ENCODE measurements around the gene SOX21. TPM values are rescaled to one million over a fixed set of nuclear protein-coding genes. Genes with fewer than 3 reads are reported as not detected.
A peak's percentile ranks its signal among the peaks of the same experiment; 100 is the strongest.

SOX21 gene
- total RNA-seq, 5 donors from 2014 or later (not counting 1 experiment from before 2014, with no cell fraction given) = not detected

DNA sequence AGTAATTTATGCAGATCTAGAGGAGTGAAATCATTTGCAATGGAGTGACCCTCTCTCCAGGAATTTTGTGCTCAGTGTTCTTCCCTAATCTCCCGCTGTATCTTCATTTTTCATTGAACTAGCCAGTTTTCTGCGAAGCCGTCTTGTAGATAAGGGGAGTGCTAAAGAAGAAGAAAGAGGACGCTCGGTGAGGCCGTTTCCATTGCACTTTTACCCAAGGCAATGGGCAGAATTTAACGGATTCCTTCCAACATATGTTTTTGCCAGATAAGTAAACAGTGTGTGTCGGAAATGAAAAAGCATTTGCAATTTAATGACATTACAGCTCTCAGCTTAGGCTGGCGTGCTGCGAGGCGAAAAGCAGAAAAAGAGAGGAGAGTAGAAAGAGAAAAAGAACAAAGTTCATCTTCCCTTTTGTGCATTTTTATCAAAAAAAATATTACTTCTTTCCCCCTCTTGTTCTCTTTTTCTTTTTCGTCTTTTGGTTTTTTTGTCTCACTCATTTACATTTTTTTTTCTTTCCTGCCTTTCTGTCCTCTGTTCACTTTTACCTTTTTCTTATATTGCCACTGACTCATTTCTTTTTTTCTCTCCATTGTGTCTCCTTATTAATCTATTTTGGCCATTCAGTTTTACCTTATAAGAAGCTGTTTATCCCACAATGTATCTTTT is 49.9 kb downstream of the SOX21 start:
- H3K36me3 ChIP-seq (ENCODE audit: control insufficient read depth in 2 of 2, extremely low read depth in 1 of 2, insufficient read depth in 1 of 2, low read length in 1 of 2) = no peaks in the 10 kb centered on the region
- peaks cover 0 to 2% of the 10 kb centered on the region in 2 experiments for H3K4me1 ChIP-seq (ENCODE audit: control insufficient read depth in 1 of 2, extremely low read depth in 1 of 2, insufficient read depth in 2 of 2, low read length in 2 of 2)
- ChIA-PET CTCF (interaction anchor here in 1 of 2 donors (0.7 kb wide), 1 partner anchor 742 kb away, joined by 3 read pairs; no protein-coding TSS in a partner anchor), POLR2A (no interaction called here)
- no peak for DNase-seq
- Mint-ChIP-seq H3K4me3 (no peak overlapping the region), H3K36me3 (no peaks in the 10 kb centered on the region), H3K4me1 (peaks cover 7 to 10% (median 9%) of the 10 kb centered on the region in 3 donors), H3K9me3 (no peaks in the 10 kb centered on the region), H3K27ac (peak overlapping the region in 1 of 2 donors; percentile 9), H3K27me3 (peaks cover 19 to 35% of the 10 kb centered on the region in 2 donors)
- no peaks in the 10 kb centered on the region for H3K9me3 ChIP-seq
- H3K27me3 ChIP-seq (replicated peaks in 1 of 2; ENCODE audit: control insufficient read depth in 2 of 2, extremely low read depth in 1 of 2, insufficient read depth in 2 of 2, low read length in 1 of 2) = peaks cover 0 to 2% of the 10 kb centered on the region in 2 experiments
- no peak overlapping the region for H3K4me3 ChIP-seq (ENCODE audit: control insufficient read depth in 1 of 2, extremely low read depth in 1 of 2, low read length in 1 of 2)
- WGBS (ENCODE audit: insufficient coverage) = 57% methylated on average over 6 of the region's 12 CpGs
- ATAC-seq (replicated peaks in 1 of 4) = no peak
- H3K27ac ChIP-seq (ENCODE audit: low read length) = no peak overlapping the region

DNA sequence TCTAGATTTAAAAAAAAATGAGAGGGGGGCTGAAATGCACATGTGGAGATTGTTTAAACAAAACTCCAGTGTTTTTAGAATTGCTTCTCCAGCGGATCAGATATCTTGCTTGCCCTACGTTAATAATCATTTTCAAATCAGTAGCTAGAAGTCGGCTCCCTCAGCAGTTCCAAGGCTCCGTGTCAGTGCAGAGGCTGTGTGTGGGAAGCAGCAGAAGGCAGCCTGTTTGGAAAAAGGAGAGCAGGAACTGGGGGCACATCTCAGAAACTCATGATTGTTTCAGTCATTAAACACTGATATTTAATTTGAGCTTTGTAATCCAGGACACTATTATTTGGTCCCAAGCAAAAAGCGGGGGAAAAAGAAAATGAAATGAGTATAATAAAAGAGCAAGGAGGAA is 50.9 kb downstream of the SOX21 start:
- Mint-ChIP-seq H3K9me3 (no peaks in the 10 kb centered on the region), H3K27me3 (peaks cover 19 to 27% of the 10 kb centered on the region in 2 donors), H3K36me3 (no peaks in the 10 kb centered on the region), H3K4me1 (peaks cover 4 to 5% (median 4%) of the 10 kb centered on the region in 3 donors), H3K27ac (no peak overlapping the region), H3K4me3 (no peak overlapping the region)
- 100% methylated on average over 1 of the region's 5 CpGs for WGBS (ENCODE audit: insufficient coverage)
- ChIA-PET POLR2A (no interaction called here), CTCF (interaction anchor here in 1 of 2 donors (0.6 to 1.2 kb wide), 2 partner anchors 13 to 177 kb away, joined by 3 read pairs; no protein-coding TSS in a partner anchor)
- H3K4me1 ChIP-seq (ENCODE audit: control insufficient read depth in 1 of 2, extremely low read depth in 1 of 2, insufficient read depth in 2 of 2, low read length in 2 of 2) = no peaks in the 10 kb centered on the region
- H3K27ac ChIP-seq (ENCODE audit: low read length) = no peak overlapping the region
- H3K9me3 ChIP-seq = no peaks in the 10 kb centered on the region
- H3K27me3 ChIP-seq (replicated peaks in 1 of 2; ENCODE audit: control insufficient read depth in 2 of 2, extremely low read depth in 1 of 2, insufficient read depth in 2 of 2, low read length in 1 of 2) = peaks cover 0 to 2% of the 10 kb centered on the region in 2 experiments
- no peak overlapping the region for H3K4me3 ChIP-seq (ENCODE audit: control insufficient read depth in 1 of 2, extremely low read depth in 1 of 2, low read length in 1 of 2)
- ATAC-seq (replicated peaks in 1 of 4) (no peak), DNase-seq (no peak)
- H3K36me3 ChIP-seq (ENCODE audit: control insufficient read depth in 2 of 2, extremely low read depth in 1 of 2, insufficient read depth in 1 of 2, low read length in 1 of 2) = no peaks in the 10 kb centered on the region

DNA sequence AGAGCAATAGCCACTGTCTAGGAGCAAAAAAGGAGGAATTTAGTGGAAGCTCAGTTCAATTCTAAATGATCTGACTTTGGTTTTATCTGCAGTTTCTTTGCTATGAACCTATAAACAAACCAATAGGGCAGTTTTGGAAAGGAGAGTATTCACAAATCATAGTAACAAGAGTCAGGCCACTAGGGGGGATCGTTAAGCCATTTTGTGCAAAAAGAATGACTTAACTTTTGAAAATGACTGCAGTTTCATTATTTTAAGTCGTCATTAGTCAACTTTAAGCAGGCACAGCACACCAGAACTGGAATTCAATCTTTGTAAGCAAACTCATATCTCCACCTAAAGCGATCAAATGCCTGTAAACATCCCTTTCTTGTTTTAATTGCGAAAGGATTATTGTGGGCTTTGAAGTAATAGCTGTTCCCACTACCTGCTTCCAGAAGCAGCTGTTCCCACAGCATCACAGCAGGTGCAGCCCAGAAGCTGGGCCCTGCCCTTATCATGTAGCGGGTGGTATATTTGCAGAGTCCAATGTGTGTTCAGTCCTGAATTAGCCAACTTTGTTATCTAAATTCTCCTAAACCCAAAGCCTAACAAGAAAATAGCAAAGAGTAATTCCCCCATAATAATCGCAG is 51.5 kb downstream of the SOX21 start:
- H3K27me3 ChIP-seq (replicated peaks in 1 of 2; ENCODE audit: control insufficient read depth in 2 of 2, extremely low read depth in 1 of 2, insufficient read depth in 2 of 2, low read length in 1 of 2) = peaks cover 0 to 2% of the 10 kb centered on the region in 2 experiments
- Mint-ChIP-seq H3K9me3 (no peaks in the 10 kb centered on the region), H3K27ac (no peak overlapping the region), H3K36me3 (no peaks in the 10 kb centered on the region), H3K27me3 (peaks cover 15 to 24% of the 10 kb centered on the region in 2 donors), H3K4me3 (no peak overlapping the region), H3K4me1 (peaks cover 4 to 5% (median 4%) of the 10 kb centered on the region in 3 donors)
- DNase-seq (no peak), ATAC-seq (replicated peaks in 1 of 4) (no peak)
- CTCF ChIA-PET = interaction anchor here in 1 of 2 donors (1.2 kb wide), 1 partner anchor 14 kb away, joined by 3 read pairs; no protein-coding TSS in a partner anchor
- 0% methylated on average over 1 of the region's 6 CpGs for WGBS (ENCODE audit: insufficient coverage)
- POLR2A ChIA-PET = no interaction called here
- no peaks in the 10 kb centered on the region for H3K4me1 ChIP-seq (ENCODE audit: control insufficient read depth in 1 of 2, extremely low read depth in 1 of 2, insufficient read depth in 2 of 2, low read length in 2 of 2)
- H3K36me3 ChIP-seq (ENCODE audit: control insufficient read depth in 2 of 2, extremely low read depth in 1 of 2, insufficient read depth in 1 of 2, low read length in 1 of 2) = no peaks in the 10 kb centered on the region
- no peaks in the 10 kb centered on the region for H3K9me3 ChIP-seq
- H3K27ac ChIP-seq (ENCODE audit: low read length) = no peak overlapping the region
- H3K4me3 ChIP-seq (ENCODE audit: control insufficient read depth in 1 of 2, extremely low read depth in 1 of 2, low read length in 1 of 2) = no peak overlapping the region

Other genes starting within 250 kb of the SOX21 start
- under 1 TPM; 0.19 to 0.79 (median 0.43) TPM for gene DCT, start 232.9 kb downstream of the SOX21 start, total RNA-seq
- gene TGDS, start 116.4 kb downstream of the SOX21 start, total RNA-seq = 10 to 100 TPM in 3 of 5 donors, 1 to 10 TPM in 2; 5.6 to 16.4 (median 12.9) TPM
- 1 to 10 TPM; 2.0 to 4.0 (median 3.4) TPM for gene GPR180, start 110.7 kb downstream of the SOX21 start, total RNA-seq

All from T-cell (primary cell).